Raji (cell line): ENCODE measurements around the gene FAH.

Experiments
- POLR2A ChIP-seq: IDR thresholded peaks from 2 replicates; pipeline ENCODE4 v1.6.1; 2011; ENCODE audit warnings: low read depth, low read length, control low read depth; ENCODE audit not compliant: insufficient read depth

Gene FAH

GRCh38 chr15:80201256-80202015 lies 48.6 kb downstream of the FAH start:
- TF ChIP-seq POLR2A: no peak

- no peak for TF ChIP-seq POLR2A
These were observed 49.2 kb downstream of the FAH start for GRCh38 chr15:80202016-80202315.

GRCh38 chr15:80202641-80203360 lies 50.0 kb downstream of the FAH start:
- no peak for TF ChIP-seq POLR2A

- no peak for TF ChIP-seq POLR2A
These were observed 50.6 kb downstream of the FAH start for GRCh38 chr15:80203361-80203885.

- no peak for TF ChIP-seq POLR2A
These were observed 51.4 kb downstream of the FAH start for GRCh38 chr15:80204231-80204630.

GRCh38 chr15:80207887-80208286 lies 55.1 kb downstream of the FAH start:
- no peak for TF ChIP-seq POLR2A

- no peak for TF ChIP-seq POLR2A
These were observed 56.2 kb downstream of the FAH start for GRCh38 chr15:80208758-80209734.

GRCh38 chr15:80210611-80211573 lies 58.1 kb downstream of the FAH start:
- no peak for TF ChIP-seq POLR2A

GRCh38 chr15:80211976-80212375 lies 59.2 kb downstream of the FAH start:
- no peak for TF ChIP-seq POLR2A

- no peak for TF ChIP-seq POLR2A
These were observed 62.1 kb downstream of the FAH start for GRCh38 chr15:80214910-80215309.

GRCh38 chr15:80216141-80216540 lies 63.3 kb downstream of the FAH start:
- no peak for TF ChIP-seq POLR2A

- no peak for TF ChIP-seq POLR2A
These were observed 64.1 kb downstream of the FAH start for GRCh38 chr15:80216911-80217310.

GRCh38 chr15:80217327-80217900 lies 64.6 kb downstream of the FAH start:
- no peak for TF ChIP-seq POLR2A

- TF ChIP-seq POLR2A: no peak
These were observed 67.2 kb downstream of the FAH start for GRCh38 chr15:80219955-80220354.
